Activated T-helper 1 cell treated with Interleukin-2 at 50 U/mL for 16 hours (primary cell): ENCODE data around the gene DLX1.
"Not testable (repeated sequence)": the region's sequence is repeated elsewhere in the genome, so short reads cannot be mapped to it uniquely, and the experiment has no call there.

Experiments
- DNase-seq: peaks from one replicate; pipeline ENCODE4 v3.0.0-alpha.2; 2020; ENCODE audit warnings: low read depth

The DLX1 gene

GRCh38 chr2:172114579-172114978, 29.3 kb downstream of the DLX1 start:
- no peak for DNase-seq

DNA sequence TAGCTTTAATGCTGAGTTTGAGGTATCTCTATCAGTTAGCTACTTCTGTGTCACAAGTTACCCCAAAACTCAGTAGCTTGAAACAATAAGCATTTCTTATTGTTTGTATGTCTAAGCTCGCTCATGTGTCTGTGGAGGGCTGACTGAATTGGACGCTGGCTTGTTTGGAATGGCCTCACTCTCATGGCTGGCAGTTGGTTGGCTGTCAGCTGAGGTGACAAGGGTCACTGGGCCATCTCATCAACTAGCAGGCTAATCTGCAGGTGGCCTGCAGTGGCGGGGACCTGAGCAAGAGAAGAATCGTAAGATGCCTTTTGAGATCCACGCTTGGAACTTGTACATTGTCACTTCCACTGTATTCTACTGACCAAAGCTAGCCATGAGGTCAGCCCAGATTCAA, 30.8 kb downstream of the DLX1 start:
- DNase-seq: no peak

- DNase-seq: no peak
Observed at GRCh38 chr2:172119089-172119488, 33.8 kb downstream of the DLX1 start.

GRCh38 chr2:172120118-172120517, 34.8 kb downstream of the DLX1 start:
- DNase-seq: no peak

- no peak for DNase-seq
Observed at GRCh38 chr2:172128484-172128883, 43.2 kb downstream of the DLX1 start.

GRCh38 chr2:172129404-172129803, 44.1 kb downstream of the DLX1 start:
- DNase-seq: no peak

- DNase-seq: no peak
Observed at GRCh38 chr2:172131713-172132555, 46.6 kb downstream of the DLX1 start.

GRCh38 chr2:172134270-172134669, 49.0 kb downstream of the DLX1 start:
- DNase-seq: no peak

- no peak for DNase-seq
Observed at GRCh38 chr2:172135446-172135845, 50.1 kb downstream of the DLX1 start.

- no peak for DNase-seq
Observed at GRCh38 chr2:172137109-172137508, 51.8 kb downstream of the DLX1 start.

- DNase-seq: no peak
Observed at GRCh38 chr2:172137943-172138342, 52.6 kb downstream of the DLX1 start.

DNA sequence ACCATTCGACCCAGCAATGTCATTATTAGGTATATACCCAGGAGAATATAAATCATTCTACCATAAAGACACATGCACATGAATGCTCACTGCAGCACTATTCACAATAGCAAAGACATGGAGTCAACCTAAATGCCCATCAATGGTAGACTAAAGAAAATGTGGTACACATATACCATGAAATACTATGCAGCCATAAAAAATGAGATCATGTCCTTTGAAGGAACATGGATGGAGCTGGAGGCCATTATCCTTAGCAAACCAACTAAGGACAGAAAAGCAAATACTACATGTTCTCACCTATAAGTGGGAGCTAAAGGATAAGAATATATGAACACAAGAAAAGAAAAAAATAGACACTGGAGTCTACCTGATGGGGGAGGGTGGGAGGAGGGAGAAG, 53.4 kb downstream of the DLX1 start:
- DNase-seq: not testable (repeated sequence)
